GM21786 (cell line): ENCODE data around the gene IL1A.

Experiments
- ATAC-seq: cut with Tn5 transposase; IDR thresholded peaks from one replicate; pipeline ENCODE4 v1.9.1; 2021; ENCODE audit not compliant: unreplicated experiment

The IL1A gene

GRCh38 chr2:112728029-112728362, 56.3 kb downstream of the IL1A start:
- ATAC-seq = no peak

GRCh38 chr2:112727276-112728028, 56.8 kb downstream of the IL1A start:
- no peak for ATAC-seq

- peak; percentile 62 for ATAC-seq
These were observed 57.7 kb downstream of the IL1A start for GRCh38 chr2:112726487-112727190.

- peak; percentile 54 for ATAC-seq
These were observed 58.5 kb downstream of the IL1A start for GRCh38 chr2:112725545-112726457.

GRCh38 chr2:112724591-112725525, 59.4 kb downstream of the IL1A start:
- ATAC-seq = no peak

- no peak for ATAC-seq
These were observed 60.3 kb downstream of the IL1A start for GRCh38 chr2:112723995-112724394.
